HG03095 (cell line): Measurements from ENCODE around the gene CAMTA1.
"Not testable (repeated sequence)": the region's sequence is repeated elsewhere in the genome, so short reads cannot be mapped to it uniquely, and the experiment has no call there.

Source experiments
- ATAC-seq: cut with Tn5 transposase; IDR thresholded peaks from one replicate; pipeline ENCODE4 v1.9.1; 2021; ENCODE audit warnings: moderate library complexity; ENCODE audit not compliant: unreplicated experiment

Gene CAMTA1

GRCh38 chr1:7689307-7689706, 904.1 kb downstream of the CAMTA1 start:
- not testable (repeated sequence) for ATAC-seq

- no peak for ATAC-seq
Measured at GRCh38 chr1:7690076-7690475, 904.8 kb downstream of the CAMTA1 start.

- ATAC-seq: no peak
Measured at GRCh38 chr1:7690496-7691182, 905.4 kb downstream of the CAMTA1 start.

GRCh38 chr1:7691576-7691975, 906.3 kb downstream of the CAMTA1 start:
- no peak for ATAC-seq

- no peak for ATAC-seq
Measured at GRCh38 chr1:7692005-7692404, 906.8 kb downstream of the CAMTA1 start.

- ATAC-seq: not testable (repeated sequence)
Measured at GRCh38 chr1:7693037-7693436, 907.8 kb downstream of the CAMTA1 start.

GRCh38 chr1:7693662-7694061, 908.4 kb downstream of the CAMTA1 start:
- no peak for ATAC-seq

GRCh38 chr1:7694600-7695496, 909.6 kb downstream of the CAMTA1 start:
- no peak for ATAC-seq

- no peak for ATAC-seq
Measured at GRCh38 chr1:7695497-7696117, 910.4 kb downstream of the CAMTA1 start.

- ATAC-seq: no peak
Measured at GRCh38 chr1:7698641-7699040, 913.4 kb downstream of the CAMTA1 start.

GRCh38 chr1:7702365-7702764, 917.1 kb downstream of the CAMTA1 start:
- ATAC-seq: no peak

GRCh38 chr1:7703321-7704213, 918.3 kb downstream of the CAMTA1 start:
- ATAC-seq: no peak

GRCh38 chr1:7704214-7705047, 919.2 kb downstream of the CAMTA1 start:
- ATAC-seq: peak; percentile 91

- no peak for ATAC-seq
Measured at GRCh38 chr1:7705048-7705907, 920.0 kb downstream of the CAMTA1 start.

GRCh38 chr1:7705908-7706216, 920.6 kb downstream of the CAMTA1 start:
- ATAC-seq: no peak

GRCh38 chr1:7707527-7707926, 922.3 kb downstream of the CAMTA1 start:
- no peak for ATAC-seq

GRCh38 chr1:7708065-7708464, 922.8 kb downstream of the CAMTA1 start:
- ATAC-seq: not testable (repeated sequence)

- no peak for ATAC-seq
Measured at GRCh38 chr1:7710859-7711258, 925.6 kb downstream of the CAMTA1 start.

GRCh38 chr1:7712731-7713323, 927.6 kb downstream of the CAMTA1 start:
- no peak for ATAC-seq
